Thyroid gland (tissue), 4 donors: ENCODE measurements around the gene MAPKAPK5.

Source experiments
- POLR2A ChIP-seq, 2 donors: fragments of 450-650 bp; IDR thresholded peaks; one replicate each; pipeline ENCODE4 v1.6.1; 2017; ENCODE audit warnings: antibody characterized with exemption in 2 of 2, mild to moderate bottlenecking in 2 of 2, moderate library complexity in 1 of 2
- TF ChIP-seq, protein P1 (sequence below), 6 experiments: fragments of 200-600 bp in 3 of 6; fragments of 450-650 bp in 3 of 6; sonication (generic) in 3 of 6; IDR thresholded peaks; one replicate each; pipeline ENCODE4 v1.5.1; 2016 to 2019; ENCODE audit warnings: antibody characterized with exemption in 6 of 6, mild to moderate bottlenecking in 2 of 6, inconsistent platforms in 1 of 6, moderate library complexity in 1 of 6

DNA sequence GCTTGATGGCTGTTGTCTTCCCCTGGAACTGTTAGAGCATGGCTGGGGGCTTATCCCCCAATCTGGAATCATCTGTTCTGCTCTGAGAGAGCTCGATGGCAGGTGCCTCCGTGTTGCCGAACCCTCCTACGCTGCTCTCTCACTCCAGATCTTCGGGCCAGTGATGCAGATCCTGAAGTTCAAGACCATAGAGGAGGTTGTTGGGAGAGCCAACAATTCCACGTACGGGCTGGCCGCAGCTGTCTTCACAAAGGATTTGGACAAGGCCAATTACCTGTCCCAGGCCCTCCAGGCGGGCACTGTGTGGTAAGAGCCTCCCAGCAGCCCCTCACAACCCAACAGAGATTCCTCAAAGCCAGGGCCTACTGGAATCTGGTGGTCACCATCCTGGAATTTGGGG lies 42.3 kb upstream of the MAPKAPK5 start:
- TF ChIP-seq, protein P1, sequence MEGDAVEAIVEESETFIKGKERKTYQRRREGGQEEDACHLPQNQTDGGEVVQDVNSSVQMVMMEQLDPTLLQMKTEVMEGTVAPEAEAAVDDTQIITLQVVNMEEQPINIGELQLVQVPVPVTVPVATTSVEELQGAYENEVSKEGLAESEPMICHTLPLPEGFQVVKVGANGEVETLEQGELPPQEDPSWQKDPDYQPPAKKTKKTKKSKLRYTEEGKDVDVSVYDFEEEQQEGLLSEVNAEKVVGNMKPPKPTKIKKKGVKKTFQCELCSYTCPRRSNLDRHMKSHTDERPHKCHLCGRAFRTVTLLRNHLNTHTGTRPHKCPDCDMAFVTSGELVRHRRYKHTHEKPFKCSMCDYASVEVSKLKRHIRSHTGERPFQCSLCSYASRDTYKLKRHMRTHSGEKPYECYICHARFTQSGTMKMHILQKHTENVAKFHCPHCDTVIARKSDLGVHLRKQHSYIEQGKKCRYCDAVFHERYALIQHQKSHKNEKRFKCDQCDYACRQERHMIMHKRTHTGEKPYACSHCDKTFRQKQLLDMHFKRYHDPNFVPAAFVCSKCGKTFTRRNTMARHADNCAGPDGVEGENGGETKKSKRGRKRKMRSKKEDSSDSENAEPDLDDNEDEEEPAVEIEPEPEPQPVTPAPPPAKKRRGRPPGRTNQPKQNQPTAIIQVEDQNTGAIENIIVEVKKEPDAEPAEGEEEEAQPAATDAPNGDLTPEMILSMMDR (IDR thresholded peaks at IDR 0.05): no peak
- TF ChIP-seq POLR2A (IDR thresholded peaks at IDR 0.05): no peak
